Loucy (cell line): ENCODE results near the gene NOD2.

Source experiments
- H2AFZ ChIP-seq: fragments of 200-600 bp; sonication (generic); 2 replicates; pipeline ENCODE4 v1.6.0; 2016; ENCODE audit warnings: antibody characterized with exemption, mild to moderate bottlenecking, low read length, moderate library complexity
- H3F3A ChIP-seq: fragments of 200-600 bp; 2 replicates; pipeline ENCODE4 v1.6.0; 2016; ENCODE audit warnings: antibody characterized with exemption, low read depth, mild to moderate bottlenecking
- H3K27me3 ChIP-seq: fragments of 200-600 bp; sonication (generic); 2 replicates; pipeline ENCODE4 v1.6.1; 2014; ENCODE audit warnings: low read length, mild to moderate bottlenecking; ENCODE audit not compliant: insufficient read depth, poor library complexity, severe bottlenecking
- H3K36me3 ChIP-seq: fragments of 200-600 bp; sonication (generic); 2 replicates; pipeline ENCODE4 v1.6.1; 2016; ENCODE audit warnings: low read length; ENCODE audit not compliant: insufficient read depth
- H3K4me1 ChIP-seq: fragments of 200-600 bp; sonication (generic); 2 replicates; pipeline ENCODE4 v1.5.1; 2014; ENCODE audit warnings: low read length, mild to moderate bottlenecking; ENCODE audit not compliant: insufficient read depth, poor library complexity, severe bottlenecking
- H3K4me2 ChIP-seq: fragments of 200-600 bp; sonication (generic); 2 replicates; pipeline ENCODE4 v1.6.0; 2014; ENCODE audit warnings: antibody characterized with exemption, low read length, low read depth, mild to moderate bottlenecking; ENCODE audit not compliant: poor library complexity, severe bottlenecking
- H3K4me3 ChIP-seq: fragments of 200-600 bp; sonication (generic); 2 replicates; pipeline ENCODE4 v1.5.1; 2014; ENCODE audit warnings: low read length, mild to moderate bottlenecking, mixed read lengths; ENCODE audit not compliant: poor library complexity, severe bottlenecking
- H3K79me2 ChIP-seq: fragments of 200-600 bp; sonication (generic); 2 replicates; pipeline ENCODE4 v1.6.1; 2014; ENCODE audit warnings: low read length; ENCODE audit not compliant: insufficient read depth
- H3K9ac ChIP-seq: fragments of 200-600 bp; sonication (generic); 2 replicates; pipeline ENCODE4 v1.6.0; 2014; ENCODE audit warnings: mild to moderate bottlenecking, low read depth, low read length, moderate library complexity; ENCODE audit not compliant: poor library complexity, severe bottlenecking
- H3K9me2 ChIP-seq: fragments of 200-600 bp; sonication (generic); replicated peaks from 2 replicates; pipeline ENCODE4 v1.6.1; 2016; ENCODE audit warnings: low read depth, low read length, mixed read lengths
- H3K9me3 ChIP-seq: fragments of 200-600 bp; sonication (generic); 2 replicates; pipeline ENCODE4 v1.6.1; 2014; ENCODE audit warnings: mild to moderate bottlenecking, antibody characterized with exemption, low read length, low read depth; ENCODE audit not compliant: insufficient read depth
- H4K20me1 ChIP-seq: fragments of 200-600 bp; sonication (generic); 2 replicates; pipeline ENCODE4 v1.6.0; 2014; ENCODE audit warnings: antibody characterized with exemption, low read length, mild to moderate bottlenecking; ENCODE audit not compliant: insufficient read depth, poor library complexity, severe bottlenecking
- CTCF ChIP-seq: fragments of 200-600 bp; sonication (generic); conservative IDR thresholded peaks from 2 replicates; pipeline ENCODE4 v1.5.1; 2014; ENCODE audit warnings: mild to moderate bottlenecking, antibody characterized with exemption, low read length
- EZH2phosphoT487 ChIP-seq: fragments of 200-600 bp; IDR thresholded peaks from 2 replicates; pipeline ENCODE4 v1.6.1; 2018; ENCODE audit warnings: antibody characterized with exemption, mild to moderate bottlenecking, moderate library complexity, borderline replicate concordance

The NOD2 gene

GRCh38 chr16:50692644-50692998, 785 bp upstream of the NOD2 start:
- H4K20me1 ChIP-seq = no peaks in the 10 kb centered on the region
- H3K4me1 ChIP-seq = peaks cover 14% of the 10 kb centered on the region
- no peak for TF ChIP-seq EZH2phosphoT487
- no peak for TF ChIP-seq CTCF
- no peaks in the 10 kb centered on the region for H3K9me2 ChIP-seq
- no peak overlapping the region for H2AFZ ChIP-seq
- no peaks in the 10 kb centered on the region for H3K36me3 ChIP-seq
- H3F3A ChIP-seq = no peaks in the 10 kb centered on the region
- no peak overlapping the region for H3K9ac ChIP-seq
- no peaks in the 10 kb centered on the region for H3K79me2 ChIP-seq
- no peak overlapping the region for H3K4me2 ChIP-seq
- no peaks in the 10 kb centered on the region for H3K9me3 ChIP-seq
- no peaks in the 10 kb centered on the region for H3K27me3 ChIP-seq
- no peak overlapping the region for H3K4me3 ChIP-seq

- Histone ChIP-seq H3K36me3 (no peaks in the 10 kb centered on the region), H4K20me1 (no peaks in the 10 kb centered on the region)
Observed at GRCh38 chr16:50694206-50694605, 800 bp downstream of the NOD2 start.

GRCh38 chr16:50695017-50696000, 1.9 kb downstream of the NOD2 start:
- Histone ChIP-seq H3K9me3 (no peaks in the 10 kb centered on the region), H3K79me2 (no peaks in the 10 kb centered on the region), H3K9ac (no peak overlapping the region), H3K9me2 (no peaks in the 10 kb centered on the region), H3K27me3 (no peaks in the 10 kb centered on the region), H3K4me3 (no peak overlapping the region), H2AFZ (no peak overlapping the region), H3K4me1 (peaks cover 16% of the 10 kb centered on the region), H4K20me1 (no peaks in the 10 kb centered on the region), H3K4me2 (no peak overlapping the region), H3F3A (no peaks in the 10 kb centered on the region), H3K36me3 (no peaks in the 10 kb centered on the region)
- TF ChIP-seq CTCF = no peak
- no peak for TF ChIP-seq EZH2phosphoT487

More at GRCh38 chr16:50694206-50694605, 800 bp downstream of the NOD2 start:
- no peaks in the 10 kb centered on the region for H3K9me3 ChIP-seq
- H3K9ac ChIP-seq = no peak overlapping the region
- TF ChIP-seq EZH2phosphoT487 = no peak
- TF ChIP-seq CTCF = no peak
- H3K4me2 ChIP-seq = no peak overlapping the region
- H3F3A ChIP-seq = no peaks in the 10 kb centered on the region
- H3K9me2 ChIP-seq = no peaks in the 10 kb centered on the region
- no peak overlapping the region for H2AFZ ChIP-seq
- no peak overlapping the region for H3K4me3 ChIP-seq
- no peaks in the 10 kb centered on the region for H3K27me3 ChIP-seq
- H3K4me1 ChIP-seq = peaks cover 16% of the 10 kb centered on the region
- no peaks in the 10 kb centered on the region for H3K79me2 ChIP-seq
